ENCODE results near the gene RFPL1. TPM values are rescaled to one million over a fixed set of nuclear protein-coding genes. Genes with fewer than 3 reads are reported as not detected.

RFPL1 gene
- total RNA-seq (2022; extraction: Qiagen RNA extraction; ENCODE audit: low read depth): not detected in 5 replicates

GRCh38 chr22:29438283-29438682, at the start of gene RFPL1:
Gene RFPL1, plus strand, starts transcription at chr22:29438583.

GRCh38 chr22:29479417-29480261, 41.3 kb downstream of the RFPL1 start, which contains the start of gene NEFH:
Gene NEFH, plus strand, starts transcription at chr22:29480218. Its CDS starts 45 bp downstream, at chr22:29480263.

Other genes with a start within 250 kb of the RFPL1 start
- gene EMID1, start 232.7 kb upstream of the RFPL1 start, total RNA-seq (2022; extraction: Qiagen RNA extraction; ENCODE audit: low read depth): 0.28 to 0.33 TPM (median 0.31 TPM) in 5 replicates
- gene RHBDD3, start 170.6 kb upstream of the RFPL1 start, total RNA-seq (2022; extraction: Qiagen RNA extraction; ENCODE audit: low read depth): 22.0 to 33.6 TPM (median 28.0 TPM) in 5 replicates
- gene EWSR1, start 170.3 kb upstream of the RFPL1 start, total RNA-seq (2022; extraction: Qiagen RNA extraction; ENCODE audit: low read depth): 206 to 258 TPM (median 228 TPM) in 5 replicates
- gene GAS2L1, start 131.9 kb upstream of the RFPL1 start, total RNA-seq (2022; extraction: Qiagen RNA extraction; ENCODE audit: low read depth): 17.5 to 34.0 TPM (median 26.4 TPM) in 5 replicates
- 0.10 to 0.46 TPM (median 0.28 TPM) in 4 of 5 replicates, not detected in the other for gene RASL10A, start 122.9 kb upstream of the RFPL1 start, total RNA-seq (2022; extraction: Qiagen RNA extraction; ENCODE audit: low read depth)
- gene AP1B1, start 50.0 kb upstream of the RFPL1 start, total RNA-seq (2022; extraction: Qiagen RNA extraction; ENCODE audit: low read depth): 25.3 to 31.1 TPM (median 27.5 TPM) in 5 replicates
- 0.05 to 0.13 TPM (median 0.06 TPM) in 5 replicates for gene NEFH, start 41.6 kb downstream of the RFPL1 start, total RNA-seq (2022; extraction: Qiagen RNA extraction; ENCODE audit: low read depth)
- gene THOC5, start 115.2 kb downstream of the RFPL1 start, total RNA-seq (2022; extraction: Qiagen RNA extraction; ENCODE audit: low read depth): 27.1 to 31.7 TPM (median 29.7 TPM) in 5 replicates
- 57.4 to 67.7 TPM (median 63.4 TPM) in 5 replicates for gene NIPSNAP1, start 142.5 kb downstream of the RFPL1 start, total RNA-seq (2022; extraction: Qiagen RNA extraction; ENCODE audit: low read depth)
- gene NF2, start 165.1 kb downstream of the RFPL1 start, total RNA-seq (2022; extraction: Qiagen RNA extraction; ENCODE audit: low read depth): 14.6 to 17.3 TPM (median 16.8 TPM) in 5 replicates